Epithelial cell of esophagus (primary cell): ENCODE results near the gene SEMA4B.

Source experiments
- DNase-seq: peaks from one replicate; pipeline ENCODE4 v3.0.0; 2010; ENCODE audit warnings: low read depth
- H3K4me3 ChIP-seq: 2 replicates; pipeline ENCODE4 v1.5.1; 2011; ENCODE audit warnings: mild to moderate bottlenecking, low read length, control low read depth
- TF ChIP-seq, protein P1 (sequence below): IDR thresholded peaks from 2 replicates; pipeline ENCODE4 v1.5.1; 2011; ENCODE audit warnings: low read depth, mild to moderate bottlenecking, low read length, control low read depth, inconsistent platforms; ENCODE audit not compliant: insufficient read depth; ENCODE audit errors: missing control alignments

The SEMA4B gene

DNA sequence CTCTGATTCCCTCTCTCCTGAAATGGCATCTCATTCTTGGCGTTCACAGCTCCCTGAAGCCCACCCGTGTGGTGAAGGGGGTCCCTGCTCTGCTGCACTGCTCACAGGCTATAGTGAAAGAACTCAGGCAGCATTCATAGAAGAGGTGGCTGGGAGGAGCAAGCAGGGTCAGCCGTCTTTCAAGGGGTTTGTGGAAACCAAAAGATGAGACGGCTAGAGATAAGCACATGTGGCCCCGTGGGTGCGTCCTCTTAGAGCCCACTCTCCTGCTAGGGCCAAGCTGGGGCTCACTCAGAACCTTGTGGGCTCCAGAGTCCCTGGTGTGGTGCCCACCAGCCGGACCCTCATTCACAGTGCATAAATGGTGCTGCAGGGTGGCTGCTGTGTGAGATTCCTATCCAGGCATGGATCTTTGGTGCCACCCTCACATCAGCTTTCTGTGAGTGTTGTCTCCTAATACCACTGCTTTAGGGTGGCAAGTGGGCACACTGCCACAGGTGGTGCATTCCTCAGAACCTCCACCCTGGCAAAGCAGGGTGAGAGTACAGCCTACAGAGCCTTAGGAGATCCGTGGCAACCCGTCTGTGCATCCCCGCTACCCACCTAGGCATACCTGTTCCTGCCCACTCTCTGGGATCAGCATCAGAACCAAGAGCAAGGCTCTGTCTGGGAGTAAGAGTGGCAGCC, 11.2 kb upstream of the SEMA4B start:
- TF ChIP-seq, protein P1, sequence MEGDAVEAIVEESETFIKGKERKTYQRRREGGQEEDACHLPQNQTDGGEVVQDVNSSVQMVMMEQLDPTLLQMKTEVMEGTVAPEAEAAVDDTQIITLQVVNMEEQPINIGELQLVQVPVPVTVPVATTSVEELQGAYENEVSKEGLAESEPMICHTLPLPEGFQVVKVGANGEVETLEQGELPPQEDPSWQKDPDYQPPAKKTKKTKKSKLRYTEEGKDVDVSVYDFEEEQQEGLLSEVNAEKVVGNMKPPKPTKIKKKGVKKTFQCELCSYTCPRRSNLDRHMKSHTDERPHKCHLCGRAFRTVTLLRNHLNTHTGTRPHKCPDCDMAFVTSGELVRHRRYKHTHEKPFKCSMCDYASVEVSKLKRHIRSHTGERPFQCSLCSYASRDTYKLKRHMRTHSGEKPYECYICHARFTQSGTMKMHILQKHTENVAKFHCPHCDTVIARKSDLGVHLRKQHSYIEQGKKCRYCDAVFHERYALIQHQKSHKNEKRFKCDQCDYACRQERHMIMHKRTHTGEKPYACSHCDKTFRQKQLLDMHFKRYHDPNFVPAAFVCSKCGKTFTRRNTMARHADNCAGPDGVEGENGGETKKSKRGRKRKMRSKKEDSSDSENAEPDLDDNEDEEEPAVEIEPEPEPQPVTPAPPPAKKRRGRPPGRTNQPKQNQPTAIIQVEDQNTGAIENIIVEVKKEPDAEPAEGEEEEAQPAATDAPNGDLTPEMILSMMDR: no peak
- no peak overlapping the region for H3K4me3 ChIP-seq
- no peak for DNase-seq

DNA sequence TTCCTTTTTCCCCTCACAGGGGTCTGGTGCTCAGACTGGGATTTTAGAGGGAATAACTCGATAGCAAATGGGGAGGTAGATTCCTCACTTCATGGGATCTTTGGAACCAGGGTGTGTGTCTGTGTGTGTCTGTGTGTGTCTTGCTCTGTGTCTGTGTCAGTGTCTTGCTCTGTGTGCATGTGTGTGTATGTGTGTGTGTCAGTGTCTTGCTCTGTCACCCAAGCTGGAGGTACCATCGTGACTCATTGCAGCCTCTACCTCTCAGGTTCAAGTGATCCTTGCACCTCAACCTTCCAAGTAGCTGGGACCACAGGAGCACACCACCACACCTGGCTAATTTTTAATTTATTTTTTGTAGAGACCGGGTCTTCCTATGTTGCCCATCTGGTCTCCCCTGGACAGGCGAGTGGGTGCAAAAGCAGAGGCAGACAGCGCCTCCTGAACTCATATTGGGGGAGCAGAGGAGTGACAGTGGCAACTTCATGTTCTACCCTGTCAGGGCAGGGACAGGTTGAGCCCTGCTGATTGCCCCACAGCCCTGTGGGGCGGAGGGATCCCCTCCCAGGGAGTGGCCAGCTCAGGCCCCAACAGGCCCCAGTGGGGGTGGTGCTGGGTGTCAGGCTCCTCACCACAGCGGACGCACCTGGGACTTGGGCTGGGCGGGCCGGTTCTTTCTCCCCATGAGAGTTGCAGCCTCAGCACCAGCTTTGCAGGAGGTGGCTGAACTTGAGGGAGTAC, 10.4 kb upstream of the SEMA4B start:
- no peak overlapping the region for H3K4me3 ChIP-seq
- peak; percentile 97 for DNase-seq
- TF ChIP-seq, protein P1: no peak

DNA sequence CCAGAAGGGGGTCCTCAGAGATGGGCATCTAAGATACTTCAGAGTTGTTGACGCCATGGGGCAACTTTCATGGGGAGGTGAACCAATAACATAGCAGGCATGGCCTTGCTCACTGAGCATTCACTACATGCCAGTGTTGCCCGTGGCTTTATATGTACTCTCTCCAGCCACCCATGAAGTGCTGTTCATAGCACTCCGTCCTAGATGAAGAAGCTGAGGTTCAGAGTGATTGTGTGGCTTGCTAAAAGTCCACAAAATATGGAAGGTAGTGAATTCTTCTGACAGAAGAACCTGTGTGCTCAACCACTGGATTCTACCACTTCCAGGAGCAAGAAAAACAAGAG, 9.8 kb upstream of the SEMA4B start:
- no peak for DNase-seq
- TF ChIP-seq, protein P1: no peak
- H3K4me3 ChIP-seq: peak overlapping the region; percentile 5

DNA sequence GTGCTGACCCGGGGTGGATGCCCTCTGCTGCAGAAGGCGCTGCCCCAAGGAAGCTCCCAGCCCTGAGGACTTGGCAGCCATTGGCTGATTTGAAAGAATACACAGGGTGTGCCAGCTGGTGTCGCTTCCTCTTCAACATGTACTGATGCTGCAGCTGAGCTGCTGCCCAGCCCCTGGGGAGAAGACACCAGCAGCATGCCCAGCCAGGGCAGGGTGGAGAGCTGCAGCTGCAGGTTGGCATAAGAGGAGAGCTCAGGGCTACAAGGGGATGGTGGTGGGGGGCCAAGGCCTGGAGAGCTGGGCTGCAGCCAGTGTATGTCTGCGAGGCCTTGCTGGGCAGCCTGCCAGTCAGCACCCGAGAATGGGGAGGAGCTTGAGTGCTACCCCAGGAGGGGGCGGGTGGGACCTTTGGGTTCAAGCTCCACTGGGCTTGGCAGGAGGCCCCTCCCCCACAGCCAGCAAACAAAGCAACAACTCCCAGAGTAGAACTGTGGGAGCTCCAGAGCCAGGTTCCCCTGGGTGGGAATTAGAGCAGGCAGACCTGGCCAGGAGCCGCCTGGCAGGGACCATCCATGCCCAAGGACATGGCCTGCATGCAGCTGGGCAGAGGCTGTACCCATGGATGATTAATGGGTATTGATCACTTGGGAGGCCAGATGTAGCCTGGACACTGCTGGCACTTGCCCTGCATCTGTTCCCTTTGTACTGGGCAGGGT, 9.2 kb upstream of the SEMA4B start:
- TF ChIP-seq, protein P1: no peak
- peak overlapping the region; percentile 29 for H3K4me3 ChIP-seq
- DNase-seq: peak; percentile 72

DNA sequence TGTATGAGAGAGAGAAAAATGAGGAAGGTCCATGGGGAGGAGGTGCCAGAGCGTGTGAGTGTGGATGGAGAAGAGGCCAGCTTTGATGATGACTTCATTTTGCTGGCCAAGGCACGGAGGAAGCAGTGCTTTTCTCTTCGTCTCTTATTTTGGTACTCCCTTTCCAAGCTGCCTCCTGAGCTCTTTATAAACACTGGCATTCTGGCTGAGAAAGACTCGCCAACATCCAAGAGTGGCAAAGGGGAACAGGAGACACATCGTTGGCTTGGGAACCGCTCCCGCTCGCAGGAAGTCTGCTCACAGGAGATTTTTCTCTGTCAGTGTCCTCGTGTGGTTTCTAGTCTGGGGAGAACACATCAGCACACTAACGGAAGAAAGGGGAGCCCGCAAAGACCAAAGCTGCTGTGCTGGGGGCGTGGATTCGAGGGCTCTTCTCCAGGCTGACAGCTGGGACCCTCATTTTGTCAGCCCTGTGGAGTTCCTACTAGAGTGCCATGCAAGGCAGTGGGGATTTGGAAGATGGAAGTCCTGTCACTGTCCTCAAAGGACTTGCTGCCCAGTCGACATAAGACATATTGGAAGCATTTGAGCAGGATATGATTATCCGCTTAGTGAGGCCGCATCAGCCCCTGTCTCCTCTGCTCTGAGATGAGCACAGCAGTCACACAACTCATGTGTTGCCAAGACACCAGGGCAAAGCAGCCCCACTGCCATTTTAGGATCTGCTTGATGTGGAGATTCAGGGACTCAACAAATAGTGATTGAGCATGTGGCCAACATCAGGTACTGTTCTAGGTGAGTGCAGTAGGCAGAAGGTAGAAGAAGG, 8.0 kb upstream of the SEMA4B start:
- no peak for DNase-seq

DNA sequence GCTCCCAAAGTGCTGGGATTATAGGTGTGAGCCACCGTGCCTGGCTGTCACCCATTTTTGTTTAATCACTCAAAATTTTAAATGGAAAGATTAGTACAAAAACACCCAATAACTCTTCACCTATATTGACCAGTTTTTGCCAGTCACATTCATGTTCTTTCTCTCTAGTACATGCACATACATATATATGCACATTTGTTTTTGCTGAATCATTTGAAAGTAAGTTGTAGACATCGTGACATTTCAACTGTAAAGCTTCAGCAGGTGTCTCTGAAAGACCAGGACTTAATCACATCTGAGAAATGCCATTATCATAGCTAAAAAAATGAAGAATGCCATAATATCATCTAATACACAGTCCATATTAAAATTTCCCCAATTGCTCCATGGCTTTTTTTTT, 6.5 kb upstream of the SEMA4B start:
- TF ChIP-seq, protein P1: no peak
- H3K4me3 ChIP-seq: no peak overlapping the region
- no peak for DNase-seq

More for the DNA sequence above, 8.0 kb upstream of the SEMA4B start:
- TF ChIP-seq, protein P1: no peak
- H3K4me3 ChIP-seq: no peak overlapping the region
